ENCODE measurements around the gene CFAP53.

The CFAP53 gene

DNA sequence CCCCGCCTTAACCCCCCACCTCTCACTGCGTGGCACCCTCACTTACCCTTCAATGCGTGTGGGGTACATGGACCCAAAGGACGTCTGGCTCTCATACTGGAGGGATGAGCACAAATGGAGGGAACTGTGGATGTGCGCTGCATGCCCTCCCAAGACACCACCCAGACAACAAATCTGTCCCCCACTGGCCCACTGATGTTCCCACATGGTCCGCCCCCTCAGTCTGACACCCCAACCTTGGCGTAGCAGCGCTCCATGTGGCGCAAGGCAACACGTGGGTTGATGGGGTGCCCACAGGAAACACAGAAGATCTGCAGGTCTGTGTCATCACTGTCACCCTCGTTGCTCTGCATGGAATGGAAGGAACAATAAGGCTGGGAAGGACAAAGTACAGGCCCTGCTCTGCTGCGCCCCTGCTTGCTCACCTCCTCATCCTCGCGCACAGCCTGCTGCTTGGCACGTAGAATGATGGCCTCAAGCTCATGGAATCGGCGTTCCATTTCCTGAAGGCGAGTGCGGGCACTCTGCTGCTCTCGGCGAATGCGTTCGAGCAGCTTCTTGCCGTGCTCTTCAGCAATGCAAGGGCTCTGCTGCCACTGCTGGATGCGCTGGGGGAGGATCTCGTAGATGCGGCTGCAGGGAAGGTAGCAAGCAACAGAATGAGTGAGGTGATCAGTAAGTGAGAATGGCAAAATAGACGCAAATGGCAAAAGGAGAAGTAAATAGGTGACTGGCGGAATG lies 17.3 kb upstream of the CFAP53 start:
- H3K4me3 ChIP-seq (ENCODE audit: control insufficient read depth in 1 of 7, extremely low read depth in 1 of 7, insufficient read depth in 4 of 7, low read depth in 2 of 7, low read length in 6 of 7): no peak overlapping the region
- CTCF ChIA-PET: interaction anchor here (1.6 to 2.8 kb wide), 2 partner anchors 15 to 17 kb away, joined by 3 to 8 read pairs; partner anchors contain the start of gene CFAP53
- H3K36me3 ChIP-seq (ENCODE audit: control insufficient read depth in 4 of 4, insufficient read depth in 4 of 4, low read length in 3 of 4): peaks cover 8 to 56% (median 31%) of the 10 kb centered on the region in 4 experiments
- POLR2A ChIA-PET: no interaction called here
- no peaks in the 10 kb centered on the region for H3K9me3 ChIP-seq (ENCODE audit: control extremely low read depth in 1 of 5, control insufficient read depth in 4 of 5, insufficient read depth in 2 of 5, low read depth in 1 of 5, low read length in 4 of 5)
- no peak overlapping the region for H3K27ac ChIP-seq (ENCODE audit: insufficient read depth in 1 of 2, low read depth in 1 of 2, low read length in 2 of 2, poor library complexity in 1 of 2, severe bottlenecking in 2 of 2)
- peaks cover 2 to 45% (median 34%) of the 10 kb centered on the region in 4 experiments for H3K4me1 ChIP-seq (ENCODE audit: control extremely low read depth in 1 of 4, control insufficient read depth in 4 of 4, insufficient read depth in 4 of 4, low read length in 3 of 4)
- H3K27me3 ChIP-seq (replicated peaks in 2 of 5; ENCODE audit: control insufficient read depth in 4 of 5, insufficient read depth in 5 of 5, low read length in 4 of 5): no peaks in the 10 kb centered on the region
- no peak for DNase-seq
- 93% methylated on average over 27 of the region's 29 CpGs for WGBS (ENCODE audit: insufficient coverage)

GRCh38 chr18:50282521-50283335 lies 16.4 kb upstream of the CFAP53 start:
- Histone ChIP-seq H3K4me3 (ENCODE audit: control insufficient read depth in 1 of 7, extremely low read depth in 1 of 7, insufficient read depth in 4 of 7, low read depth in 2 of 7, low read length in 6 of 7) (peak overlapping the region in 2 of 7 experiments; percentile 95 to 100), H3K9me3 (ENCODE audit: control extremely low read depth in 1 of 5, control insufficient read depth in 4 of 5, insufficient read depth in 2 of 5, low read depth in 1 of 5, low read length in 4 of 5) (no peaks in the 10 kb centered on the region), H3K27me3 (replicated peaks in 2 of 5; ENCODE audit: control insufficient read depth in 4 of 5, insufficient read depth in 5 of 5, low read length in 4 of 5) (no peaks in the 10 kb centered on the region), H3K27ac (ENCODE audit: insufficient read depth in 1 of 2, low read depth in 1 of 2, low read length in 2 of 2, poor library complexity in 1 of 2, severe bottlenecking in 2 of 2) (no peak overlapping the region), H3K4me1 (ENCODE audit: control extremely low read depth in 1 of 4, control insufficient read depth in 4 of 4, insufficient read depth in 4 of 4, low read length in 3 of 4) (peaks cover 0 to 40% (median 34%) of the 10 kb centered on the region in 4 experiments), H3K36me3 (ENCODE audit: control insufficient read depth in 4 of 4, insufficient read depth in 4 of 4, low read length in 3 of 4) (peaks cover 11 to 63% (median 36%) of the 10 kb centered on the region in 4 experiments)
- POLR2A ChIA-PET: no interaction called here
- CTCF ChIA-PET: interaction anchor here (1.6 to 2.8 kb wide), 3 partner anchors 12 to 16 kb away, joined by 3 to 8 read pairs (median 5); partner anchors contain the start of gene CFAP53
- 96% methylated on average over 40 of the region's 42 CpGs for WGBS (ENCODE audit: insufficient coverage)
- no peak for DNase-seq

DNA sequence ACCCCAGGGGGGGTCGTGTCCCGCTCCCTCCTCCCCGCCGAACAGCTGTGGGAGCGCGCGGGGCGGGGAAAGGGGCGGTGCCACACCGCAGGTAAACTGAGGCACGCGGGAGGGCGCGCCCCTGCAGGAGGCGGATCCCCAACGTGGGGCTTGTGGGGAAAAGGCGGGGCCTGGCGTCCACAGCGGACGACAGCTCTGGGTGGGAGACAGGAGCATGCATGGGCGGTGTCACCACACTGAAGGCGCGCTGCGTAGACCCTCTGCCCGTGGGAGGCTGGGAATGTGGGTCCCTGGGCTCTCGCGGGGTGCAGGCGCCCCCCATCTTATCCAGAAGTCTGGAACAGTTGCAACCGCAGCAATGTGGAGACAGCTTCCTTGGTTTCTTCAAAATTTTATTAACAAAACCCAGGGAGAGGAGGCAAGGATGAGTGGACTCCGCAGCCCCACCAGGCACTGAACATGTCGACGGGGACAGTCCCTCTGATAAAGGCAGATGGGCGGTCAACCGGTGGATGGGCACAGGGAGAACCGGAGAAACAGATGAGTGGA lies 15.8 kb upstream of the CFAP53 start:
- H3K4me1 ChIP-seq (ENCODE audit: control extremely low read depth in 1 of 4, control insufficient read depth in 4 of 4, insufficient read depth in 4 of 4, low read length in 3 of 4): peaks cover 0 to 40% (median 32%) of the 10 kb centered on the region in 4 experiments
- POLR2A ChIA-PET: no interaction called here

GRCh38 chr18:50281295-50281971 lies 15.1 kb upstream of the CFAP53 start, which contains the start of gene MBD1:
MBD1 (minus strand) TSS chr18:50281523; CDS start chr18:50279992, 1,531 bp downstream.
- Histone ChIP-seq H3K27me3 (replicated peaks in 2 of 5; ENCODE audit: control insufficient read depth in 4 of 5, insufficient read depth in 5 of 5, low read length in 4 of 5) (no peaks in the 10 kb centered on the region), H3K4me1 (ENCODE audit: control extremely low read depth in 1 of 4, control insufficient read depth in 4 of 4, insufficient read depth in 4 of 4, low read length in 3 of 4) (peaks cover 0 to 35% (median 26%) of the 10 kb centered on the region in 4 experiments), H3K4me3 (ENCODE audit: control insufficient read depth in 1 of 7, extremely low read depth in 1 of 7, insufficient read depth in 4 of 7, low read depth in 2 of 7, low read length in 6 of 7) (peak within 1 kb of the TSS; percentile 64 to 100 (median 92)), H3K36me3 (ENCODE audit: control insufficient read depth in 4 of 4, insufficient read depth in 4 of 4, low read length in 3 of 4) (peaks cover 15 to 72% (median 44%) of the 10 kb centered on the region in 4 experiments), H3K27ac (ENCODE audit: insufficient read depth in 1 of 2, low read depth in 1 of 2, low read length in 2 of 2, poor library complexity in 1 of 2, severe bottlenecking in 2 of 2) (peak within 1 kb of the TSS; percentile 95 to 97), H3K9me3 (ENCODE audit: control extremely low read depth in 1 of 5, control insufficient read depth in 4 of 5, insufficient read depth in 2 of 5, low read depth in 1 of 5, low read length in 4 of 5) (no peaks in the 10 kb centered on the region)
- POLR2A ChIA-PET: interaction anchor here (0.9 kb wide), 1 partner anchor 14 kb away, joined by 3 read pairs; no protein-coding TSS in a partner anchor
- under 1% methylated on average over 51 of the region's 63 CpGs for WGBS (ENCODE audit: insufficient coverage)
- CTCF ChIA-PET: interaction anchor here (1.1 to 2.8 kb wide), 4 partner anchors 10 to 76 kb away, joined by 3 to 8 read pairs (median 5); partner anchors contain the start of gene CFAP53
- DNase-seq: peak; percentile 98 to 100 (median 99)

More for the DNA sequence above, 15.8 kb upstream of the CFAP53 start:
- no peak for DNase-seq
- H3K36me3 ChIP-seq (ENCODE audit: control insufficient read depth in 4 of 4, insufficient read depth in 4 of 4, low read length in 3 of 4): peaks cover 11 to 65% (median 38%) of the 10 kb centered on the region in 4 experiments
- CTCF ChIA-PET: interaction anchor here (1.1 to 2.8 kb wide), 3 partner anchors 11 to 75 kb away, joined by 3 to 8 read pairs (median 5); partner anchors contain the start of gene CFAP53
- H3K9me3 ChIP-seq (ENCODE audit: control extremely low read depth in 1 of 5, control insufficient read depth in 4 of 5, insufficient read depth in 2 of 5, low read depth in 1 of 5, low read length in 4 of 5): no peaks in the 10 kb centered on the region
- 65% methylated on average over 21 of the region's 35 CpGs for WGBS (ENCODE audit: insufficient coverage)
- peak overlapping the region; percentile 51 to 100 (median 92) for H3K4me3 ChIP-seq (ENCODE audit: control insufficient read depth in 1 of 7, extremely low read depth in 1 of 7, insufficient read depth in 4 of 7, low read depth in 2 of 7, low read length in 6 of 7)
- H3K27me3 ChIP-seq (replicated peaks in 2 of 5; ENCODE audit: control insufficient read depth in 4 of 5, insufficient read depth in 5 of 5, low read length in 4 of 5): no peaks in the 10 kb centered on the region
- peak overlapping the region; percentile 15 to 97 for H3K27ac ChIP-seq (ENCODE audit: insufficient read depth in 1 of 2, low read depth in 1 of 2, low read length in 2 of 2, poor library complexity in 1 of 2, severe bottlenecking in 2 of 2)

DNA sequence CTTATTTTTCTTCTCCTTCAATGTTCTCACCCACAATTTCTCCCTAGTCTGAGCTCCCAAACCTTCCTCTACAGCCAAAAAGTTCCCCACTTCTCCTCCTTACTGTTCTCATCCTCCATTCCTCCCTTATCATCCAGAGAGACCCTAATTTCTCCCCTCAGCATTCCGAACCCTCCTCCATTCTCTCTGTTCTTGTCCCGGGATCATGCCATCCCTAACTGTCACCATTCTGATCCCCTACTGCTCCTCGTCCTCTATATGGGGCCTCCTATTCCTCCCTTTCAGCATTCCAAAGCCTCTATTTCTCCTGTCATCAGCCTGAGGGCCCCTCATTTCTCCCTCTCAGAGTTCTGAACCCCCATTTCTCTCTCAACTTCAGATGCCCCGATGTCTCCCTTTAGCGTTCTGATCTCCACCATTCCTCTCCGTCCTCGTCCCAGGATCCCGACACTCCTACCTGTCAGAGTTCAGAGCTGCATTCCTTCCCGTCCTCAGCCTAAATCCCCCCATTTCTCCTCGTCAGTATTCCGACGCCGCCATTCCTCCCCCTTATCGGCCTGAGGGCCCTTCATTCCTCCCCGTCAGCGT lies 14.5 kb upstream of the CFAP53 start:
- WGBS (ENCODE audit: insufficient coverage): 3% methylated on average over 16 of the region's 16 CpGs
- Histone ChIP-seq H3K27me3 (replicated peaks in 2 of 5; ENCODE audit: control insufficient read depth in 4 of 5, insufficient read depth in 5 of 5, low read length in 4 of 5) (no peaks in the 10 kb centered on the region), H3K27ac (ENCODE audit: insufficient read depth in 1 of 2, low read depth in 1 of 2, low read length in 2 of 2, poor library complexity in 1 of 2, severe bottlenecking in 2 of 2) (peak overlapping the region; percentile 95 to 97), H3K4me3 (ENCODE audit: control insufficient read depth in 1 of 7, extremely low read depth in 1 of 7, insufficient read depth in 4 of 7, low read depth in 2 of 7, low read length in 6 of 7) (peak overlapping the region; percentile 64 to 100 (median 92)), H3K9me3 (ENCODE audit: control extremely low read depth in 1 of 5, control insufficient read depth in 4 of 5, insufficient read depth in 2 of 5, low read depth in 1 of 5, low read length in 4 of 5) (no peaks in the 10 kb centered on the region), H3K4me1 (ENCODE audit: control extremely low read depth in 1 of 4, control insufficient read depth in 4 of 4, insufficient read depth in 4 of 4, low read length in 3 of 4) (peaks cover 0 to 29% (median 21%) of the 10 kb centered on the region in 4 experiments), H3K36me3 (ENCODE audit: control insufficient read depth in 4 of 4, insufficient read depth in 4 of 4, low read length in 3 of 4) (peaks cover 21 to 73% (median 50%) of the 10 kb centered on the region in 4 experiments)
- ChIA-PET POLR2A (interaction anchor here (0.6 to 0.9 kb wide), 2 partner anchors 13 to 76 kb away, joined by 3 read pairs; no protein-coding TSS in a partner anchor), CTCF (interaction anchor here (1.1 to 2.8 kb wide), 3 partner anchors 10 to 14 kb away, joined by 5 to 8 read pairs (median 5); partner anchors contain the start of gene CFAP53)
- DNase-seq: no peak

DNA sequence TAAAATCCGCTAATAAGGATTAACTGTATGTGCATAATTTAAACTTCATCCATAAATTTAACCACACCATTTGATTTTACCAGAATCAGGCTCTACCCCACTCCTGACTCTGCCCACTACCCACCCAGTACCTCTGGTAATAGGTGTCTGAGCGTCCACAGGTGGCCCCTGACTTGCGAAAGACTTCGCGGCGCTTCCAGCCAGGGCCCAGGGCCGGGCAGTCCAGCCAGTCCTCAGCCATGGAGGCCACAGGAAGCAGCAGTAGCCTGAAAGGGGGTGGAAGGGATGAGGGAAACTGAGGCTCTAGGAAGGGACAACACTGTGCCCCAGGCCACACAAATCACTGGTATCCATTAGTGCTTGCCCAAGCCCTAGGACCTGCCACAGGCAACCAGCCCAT lies 13.5 kb upstream of the CFAP53 start:
- 98% methylated on average over 5 of the region's 7 CpGs for WGBS (ENCODE audit: insufficient coverage)
- CTCF ChIA-PET: interaction anchor here (1.5 to 1.8 kb wide), 2 partner anchors 9 to 13 kb away, joined by 4 read pairs; partner anchors contain the start of gene CFAP53

More for the DNA sequence above, 13.5 kb upstream of the CFAP53 start:
- Histone ChIP-seq H3K27ac (ENCODE audit: insufficient read depth in 1 of 2, low read depth in 1 of 2, low read length in 2 of 2, poor library complexity in 1 of 2, severe bottlenecking in 2 of 2) (peak overlapping the region in 1 of 2 experiments; percentile 97), H3K27me3 (replicated peaks in 2 of 5; ENCODE audit: control insufficient read depth in 4 of 5, insufficient read depth in 5 of 5, low read length in 4 of 5) (no peaks in the 10 kb centered on the region), H3K36me3 (ENCODE audit: control insufficient read depth in 4 of 4, insufficient read depth in 4 of 4, low read length in 3 of 4) (peaks cover 26 to 73% (median 54%) of the 10 kb centered on the region in 4 experiments), H3K9me3 (ENCODE audit: control extremely low read depth in 1 of 5, control insufficient read depth in 4 of 5, insufficient read depth in 2 of 5, low read depth in 1 of 5, low read length in 4 of 5) (no peaks in the 10 kb centered on the region), H3K4me1 (ENCODE audit: control extremely low read depth in 1 of 4, control insufficient read depth in 4 of 4, insufficient read depth in 4 of 4, low read length in 3 of 4) (peaks cover 0 to 29% (median 21%) of the 10 kb centered on the region in 4 experiments), H3K4me3 (ENCODE audit: control insufficient read depth in 1 of 7, extremely low read depth in 1 of 7, insufficient read depth in 4 of 7, low read depth in 2 of 7, low read length in 6 of 7) (peak overlapping the region in 2 of 7 experiments; percentile 94 to 95)
- DNase-seq: no peak
- POLR2A ChIA-PET: no interaction called here

Data from common myeloid progenitor, CD34-positive (primary cell).